Urothelium cell line (cell line): ENCODE data around the gene LSM8.
"Not testable (repeated sequence)": the region's sequence is repeated elsewhere in the genome, so short reads cannot be mapped to it uniquely, and the experiment has no call there.

Experiments
- DNase-seq: peaks from one replicate; pipeline ENCODE4 v3.0.0; 2011; ENCODE audit warnings: low spot score, mixed read lengths
- FAIRE-seq: peaks from 2 replicates; lab custom pipeline; 2011; peaks lifted over from hg19 to GRCh38; lab: Jason Lieb, UNC

LSM8 gene

GRCh38 chr7:118183786-118184564, at the start of gene LSM8:
Gene LSM8 (plus strand): TSS chr7:118184164. CDS start chr7:118184224, 60 bp downstream.
- peak; percentile 92 for DNase-seq

DNA sequence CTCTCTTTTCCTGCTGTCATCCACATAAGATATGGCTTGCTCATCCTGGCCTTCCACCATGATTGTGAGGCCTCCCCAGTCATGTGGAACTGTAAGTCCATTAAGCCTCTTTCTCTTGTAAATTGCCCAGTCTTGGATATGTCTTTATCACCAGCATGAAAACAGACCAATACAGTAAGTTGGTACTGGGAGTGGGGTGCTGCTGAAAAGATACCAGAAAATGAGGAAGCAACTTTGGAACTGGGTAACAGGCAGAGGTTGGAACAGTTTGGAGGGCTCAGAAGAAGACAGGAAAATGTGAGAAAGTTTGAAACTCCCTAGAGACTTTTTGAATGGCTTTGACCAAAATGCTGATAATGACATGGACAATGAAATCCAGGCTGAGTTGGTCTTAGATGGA, 49.5 kb upstream of the LSM8 start:
- FAIRE-seq, DNase-seq: not testable (repeated sequence)

More at GRCh38 chr7:118183786-118184564, at the start of gene LSM8:
- peak; percentile 35 for FAIRE-seq

- DNase-seq (no peak), FAIRE-seq (no peak)
These were observed 43.5 kb upstream of the LSM8 start for GRCh38 chr7:118140468-118140867.

- no peak for FAIRE-seq
- no peak for DNase-seq
These were observed 42.0 kb upstream of the LSM8 start for GRCh38 chr7:118142012-118142411.

DNA sequence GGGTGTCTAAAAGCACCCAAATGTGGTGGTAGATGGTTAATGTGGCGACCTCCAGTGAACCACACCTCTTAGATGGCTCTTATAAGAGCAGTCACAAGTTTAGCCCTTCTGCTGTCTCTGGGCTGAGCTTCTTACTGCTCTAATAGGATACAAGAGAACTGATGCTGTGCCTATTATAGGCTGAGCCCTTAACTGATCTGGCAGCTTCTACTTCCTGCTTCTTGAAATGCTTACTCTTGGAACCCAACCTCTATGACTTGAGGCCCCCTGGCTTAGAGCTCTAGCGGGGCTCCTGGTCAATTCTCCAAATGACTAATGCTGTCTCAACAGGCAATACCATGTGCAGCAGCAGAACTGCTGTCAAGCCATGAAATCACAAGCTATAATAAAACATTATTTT, 35.0 kb upstream of the LSM8 start:
- FAIRE-seq (no peak), DNase-seq (no peak)

DNA sequence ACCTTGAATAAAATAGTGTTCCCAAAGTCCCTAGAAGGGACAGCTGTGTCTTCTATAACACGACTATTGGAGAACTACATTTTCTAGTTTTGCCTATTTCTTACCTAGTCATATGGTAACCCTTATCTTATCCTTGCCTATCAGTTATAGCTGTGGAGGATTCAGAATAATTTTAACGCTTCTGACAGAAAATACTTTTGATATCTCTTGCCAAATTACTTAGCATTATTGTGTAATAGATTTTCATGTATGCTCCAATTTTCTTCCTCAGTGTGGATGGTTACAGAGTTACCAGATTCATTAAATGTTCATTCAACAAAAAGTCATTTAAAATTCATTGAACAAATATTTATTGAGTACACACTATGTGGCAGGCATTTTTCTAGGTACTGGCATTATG, 34.6 kb upstream of the LSM8 start:
- FAIRE-seq = no peak

GRCh38 chr7:118151671-118152070, 32.3 kb upstream of the LSM8 start:
- DNase-seq = no peak
- FAIRE-seq = no peak

More for the DNA sequence above, 34.6 kb upstream of the LSM8 start:
- no peak for DNase-seq

- DNase-seq = no peak
- FAIRE-seq = no peak
These were observed 31.8 kb upstream of the LSM8 start for GRCh38 chr7:118152149-118152548.

DNA sequence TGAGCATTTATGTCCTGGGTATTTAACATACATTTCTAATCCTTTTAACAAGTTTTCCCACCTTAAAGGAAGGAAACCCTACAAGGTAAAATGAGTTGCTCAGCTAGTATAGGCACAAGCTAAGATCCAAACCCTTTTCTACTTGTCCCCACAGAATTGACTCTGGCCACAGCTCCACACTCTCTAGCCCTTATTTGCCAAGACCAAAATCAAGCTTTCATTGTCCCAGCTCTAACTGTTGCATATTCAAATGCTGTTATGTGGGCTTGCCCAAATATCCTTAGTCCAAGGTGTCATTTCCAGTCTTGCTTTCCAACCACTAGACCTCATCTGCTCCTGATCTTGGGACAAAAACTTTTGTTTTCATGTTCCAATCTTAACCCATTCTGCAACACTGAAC, 31.3 kb upstream of the LSM8 start:
- DNase-seq (no peak), FAIRE-seq (no peak)

DNA sequence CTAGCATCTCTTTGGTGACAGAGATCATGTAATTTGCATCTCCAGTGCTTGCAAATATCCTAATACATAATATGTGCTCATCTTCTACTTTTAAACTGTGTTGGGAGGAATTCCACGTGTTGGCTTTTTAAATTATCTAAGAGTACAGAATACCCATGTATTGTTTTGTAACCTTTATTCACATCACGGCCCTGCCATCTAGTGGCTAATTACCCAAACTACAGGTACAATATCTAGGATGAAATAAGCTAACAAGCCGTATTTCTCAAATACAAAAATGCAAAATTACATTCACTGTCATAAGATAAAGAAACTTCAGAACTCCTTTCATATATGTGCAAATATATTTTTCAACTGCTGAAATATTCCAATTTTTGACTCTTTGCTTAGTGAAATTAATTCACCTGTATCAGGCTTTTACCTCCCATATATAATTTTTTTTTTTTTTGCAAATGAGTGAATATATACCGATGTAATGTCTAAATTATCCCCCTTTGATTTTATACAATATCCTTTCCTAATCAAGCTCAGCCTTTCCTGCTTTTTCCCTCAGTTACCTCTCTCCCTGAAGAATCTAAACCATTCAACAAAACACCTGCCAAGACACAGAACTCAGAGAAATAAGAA, 30.3 kb upstream of the LSM8 start:
- no peak for DNase-seq
- no peak for FAIRE-seq

GRCh38 chr7:118158766-118159165, 25.2 kb upstream of the LSM8 start:
- DNase-seq (no peak), FAIRE-seq (no peak)

DNA sequence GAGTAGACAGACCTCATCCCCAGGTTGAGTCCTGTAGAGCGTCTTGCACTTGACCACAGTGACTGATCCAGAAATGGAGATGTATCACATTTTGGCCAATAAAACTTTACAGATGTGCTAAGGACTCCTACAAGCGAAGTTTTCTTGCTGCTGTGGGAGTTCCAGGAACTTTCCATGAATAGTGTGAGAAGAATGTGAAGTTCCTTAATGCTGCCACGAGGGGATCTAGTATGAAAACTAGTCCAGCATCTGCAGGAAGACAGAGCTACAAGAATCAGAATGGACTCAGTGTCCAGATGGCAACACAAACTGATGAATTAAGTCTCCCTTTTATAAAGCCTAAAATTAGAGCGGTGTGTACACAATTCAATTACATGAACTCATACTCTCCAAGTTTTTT, 14.8 kb upstream of the LSM8 start:
- FAIRE-seq (no peak), DNase-seq (no peak)

- no peak for FAIRE-seq
- no peak for DNase-seq
These were observed 8.2 kb upstream of the LSM8 start for GRCh38 chr7:118175740-118176139.

DNA sequence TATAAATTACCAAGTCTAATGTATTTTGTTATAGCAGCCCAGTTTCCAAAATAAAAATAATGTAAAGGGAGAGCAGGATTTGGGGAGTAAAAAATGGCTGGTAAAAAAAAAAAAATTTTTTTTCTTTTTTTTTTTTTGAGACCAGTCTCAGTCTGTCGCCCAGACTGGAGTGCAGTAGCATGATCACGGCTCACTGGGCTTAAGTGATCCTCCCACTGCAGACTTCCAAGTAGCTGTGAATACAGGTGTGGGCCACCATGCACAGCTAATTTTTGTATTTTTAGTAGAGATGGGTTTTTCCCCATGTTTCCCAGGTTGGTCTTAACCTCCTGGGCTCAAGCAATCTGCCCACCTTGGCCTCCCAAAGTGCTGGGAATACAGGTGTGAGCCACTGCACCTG, 4.8 kb upstream of the LSM8 start:
- DNase-seq = no peak
- no peak for FAIRE-seq

GRCh38 chr7:118182593-118183427, 1.2 kb upstream of the LSM8 start:
- FAIRE-seq (no peak), DNase-seq (peak; percentile 2)

DNA sequence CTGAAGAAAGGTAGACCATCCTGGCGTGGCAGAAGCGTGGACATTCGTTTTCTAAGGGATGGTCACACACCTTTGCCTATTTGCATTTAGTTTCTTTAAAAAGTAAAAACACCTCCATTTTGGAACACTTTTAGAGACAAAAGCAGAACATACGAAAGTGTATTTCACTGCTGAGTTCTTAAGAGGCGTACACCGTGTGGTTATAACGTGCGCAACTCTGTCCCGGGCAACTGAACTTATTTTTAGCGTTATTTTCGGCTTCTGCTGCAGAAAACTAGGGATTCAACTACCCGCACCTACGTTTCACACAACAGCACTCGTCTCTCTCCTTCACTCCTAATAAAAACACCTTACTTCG, 557 bp upstream of the LSM8 start:
- DNase-seq = peak; percentile 1

GRCh38 chr7:118184565-118184940, 589 bp downstream of the LSM8 start:
- DNase-seq = no peak
- FAIRE-seq = no peak

More for the DNA sequence above, 557 bp upstream of the LSM8 start:
- no peak for FAIRE-seq

DNA sequence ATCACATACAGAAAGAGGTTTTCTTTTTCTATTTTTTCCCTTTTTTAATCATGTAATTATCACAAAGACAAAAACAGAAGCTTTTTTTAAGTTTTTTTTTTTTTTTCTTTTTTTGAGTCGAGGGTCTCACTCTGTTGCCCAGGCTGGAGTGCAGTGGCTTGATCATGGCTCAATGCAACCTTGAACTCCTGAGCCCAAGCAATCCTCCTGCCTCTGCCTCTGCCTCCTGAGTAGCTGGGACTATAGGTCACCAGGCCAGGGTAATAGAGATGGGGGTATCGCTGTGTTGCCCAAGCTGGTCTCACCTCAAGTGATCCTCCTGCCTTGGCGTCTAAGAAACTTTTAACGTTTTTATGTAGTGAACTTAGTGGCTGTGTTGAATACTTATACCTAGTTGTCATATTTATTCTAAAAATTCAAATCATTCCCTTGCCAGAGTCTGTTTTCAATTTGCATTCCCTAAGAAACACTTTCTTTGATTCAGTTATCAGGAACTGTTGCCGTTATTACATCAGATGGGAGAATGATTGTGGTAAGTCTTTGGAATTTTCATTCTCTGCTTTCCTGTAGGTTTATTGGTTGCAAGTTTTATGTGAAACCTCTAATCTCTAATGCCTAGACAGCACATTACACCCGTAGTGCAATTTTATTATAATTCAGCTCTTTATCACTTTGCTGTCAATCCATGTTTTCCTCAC, 1.3 kb downstream of the LSM8 start:
- FAIRE-seq (no peak), DNase-seq (no peak)

GRCh38 chr7:118186501-118186900, 2.5 kb downstream of the LSM8 start:
- no peak for DNase-seq

GRCh38 chr7:118194571-118194970, 10.6 kb downstream of the LSM8 start:
- FAIRE-seq (no peak), DNase-seq (no peak)

More at GRCh38 chr7:118186501-118186900, 2.5 kb downstream of the LSM8 start:
- FAIRE-seq = no peak
